NCI-H524 treated with DMSO at 0.1 percent for 48 hours (cell line): ENCODE data around the gene AFP.

Experiments
- DNase-seq: peaks from one replicate; lab custom pipeline; 2025; lab: John Stamatoyannopoulos, UW

The AFP gene

DNA sequence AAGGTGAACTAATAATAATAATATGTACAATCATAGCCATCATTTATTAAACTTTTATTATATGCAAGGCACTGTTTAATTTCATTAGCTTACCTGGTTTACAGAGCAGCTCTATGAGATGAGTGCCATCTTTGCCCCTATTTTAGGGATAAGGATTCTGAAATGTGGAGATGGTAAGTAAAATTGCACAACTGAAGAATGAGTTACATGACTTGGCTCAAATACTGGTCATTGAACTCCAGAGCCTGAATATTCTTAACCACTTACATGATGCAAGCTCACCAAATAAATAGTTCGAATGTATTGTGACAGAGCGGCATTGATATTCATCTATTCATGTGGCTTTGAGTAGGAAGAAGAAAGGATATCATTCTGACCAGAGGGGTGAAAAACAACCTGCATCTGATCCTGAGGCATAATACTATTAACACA lies 20.2 kb upstream of the AFP start:
- DNase-seq, result no peak

DNA sequence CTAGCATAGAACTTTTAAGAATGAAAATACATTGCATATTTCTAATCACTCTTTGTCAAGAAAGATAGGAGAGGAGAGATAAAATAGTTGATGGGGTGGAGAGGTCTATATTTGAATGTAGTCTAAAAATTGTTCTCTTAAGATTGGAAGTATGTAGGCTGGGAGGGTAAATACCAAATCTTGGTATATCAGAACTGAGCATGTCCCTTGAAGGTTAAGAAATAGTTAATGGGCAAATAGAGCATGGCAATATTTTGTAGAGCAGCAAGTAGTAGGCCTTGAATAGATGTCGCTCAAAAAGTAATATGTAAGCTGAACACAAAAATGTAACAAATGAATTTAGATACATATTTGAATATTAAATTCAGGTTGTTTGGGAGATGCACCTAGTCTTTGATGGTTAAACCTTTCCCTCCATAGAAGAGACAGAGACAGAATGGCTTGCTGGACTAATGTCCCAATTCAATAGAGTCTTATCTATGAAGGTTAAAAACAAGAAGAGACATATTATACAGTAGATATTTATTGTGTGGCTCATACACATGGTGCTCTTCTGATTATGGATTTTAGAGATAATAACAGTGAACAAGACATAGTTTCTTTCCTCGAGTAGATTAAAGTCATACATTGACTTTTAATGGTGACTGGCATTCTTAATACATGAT lies 19.5 kb upstream of the AFP start:
- no peak for DNase-seq

- no peak for DNase-seq
Measured at GRCh38 chr4:73417342-73417741, 18.7 kb upstream of the AFP start.

GRCh38 chr4:73417973-73418372 lies 18.0 kb upstream of the AFP start:
- no peak for DNase-seq

- DNase-seq, result no peak
Measured at GRCh38 chr4:73418677-73419076, 17.3 kb upstream of the AFP start.

GRCh38 chr4:73419106-73420038 lies 16.6 kb upstream of the AFP start:
- DNase-seq, result no peak

DNA sequence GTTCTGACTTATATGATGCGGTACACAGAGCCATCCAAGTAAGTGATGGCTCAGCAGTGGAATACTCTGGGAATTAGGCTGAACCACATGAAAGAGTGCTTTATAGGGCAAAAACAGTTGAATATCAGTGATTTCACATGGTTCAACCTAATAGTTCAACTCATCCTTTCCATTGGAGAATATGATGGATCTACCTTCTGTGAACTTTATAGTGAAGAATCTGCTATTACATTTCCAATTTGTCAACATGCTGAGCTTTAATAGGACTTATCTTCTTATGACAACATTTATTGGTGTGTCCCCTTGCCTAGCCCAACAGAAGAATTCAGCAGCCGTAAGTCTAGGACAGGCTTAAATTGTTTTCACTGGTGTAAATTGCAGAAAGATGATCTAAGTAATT lies 15.4 kb upstream of the AFP start:
- DNase-seq, result no peak

GRCh38 chr4:73421708-73422457 lies 14.1 kb upstream of the AFP start:
- no peak for DNase-seq

- no peak for DNase-seq
Measured at GRCh38 chr4:73422458-73422752, 13.6 kb upstream of the AFP start.

DNA sequence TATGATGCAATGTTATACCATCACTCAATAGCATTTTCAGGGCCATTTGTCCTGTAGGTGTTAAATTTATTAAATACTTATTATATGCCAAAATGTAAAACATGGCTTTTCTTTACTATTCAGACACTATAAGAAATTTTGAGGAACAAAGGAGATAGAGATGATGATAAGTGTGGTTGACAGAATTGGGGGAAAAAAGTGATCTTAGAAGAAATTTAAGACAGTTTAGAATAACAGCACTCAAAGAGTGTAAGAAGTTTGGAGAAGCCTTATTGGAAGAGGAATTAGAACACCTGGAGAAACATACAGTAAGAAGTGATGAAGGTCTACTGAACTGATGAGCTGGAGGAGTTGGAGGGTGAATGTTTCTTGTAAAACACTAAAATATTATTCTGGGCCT lies 12.8 kb upstream of the AFP start:
- DNase-seq, result no peak

DNA sequence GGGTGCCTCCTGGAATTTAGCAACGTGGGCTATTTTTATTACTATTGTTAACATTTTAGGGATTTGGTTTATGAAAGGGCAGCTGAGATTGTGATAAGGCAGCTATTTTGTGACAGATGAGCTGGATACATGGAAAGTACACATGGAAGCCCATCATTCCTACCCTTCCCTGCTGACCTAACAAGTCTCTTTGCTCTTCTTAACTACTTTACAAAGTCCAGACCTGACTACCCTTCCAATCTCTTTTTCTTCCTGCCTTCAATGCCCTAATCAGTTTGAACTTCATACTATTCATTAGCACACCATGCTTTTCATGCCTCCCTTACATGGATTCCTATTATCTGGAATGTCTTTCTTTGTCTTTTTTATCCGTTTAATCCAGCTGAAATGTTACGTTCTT lies 9.4 kb upstream of the AFP start:
- DNase-seq, result no peak

DNA sequence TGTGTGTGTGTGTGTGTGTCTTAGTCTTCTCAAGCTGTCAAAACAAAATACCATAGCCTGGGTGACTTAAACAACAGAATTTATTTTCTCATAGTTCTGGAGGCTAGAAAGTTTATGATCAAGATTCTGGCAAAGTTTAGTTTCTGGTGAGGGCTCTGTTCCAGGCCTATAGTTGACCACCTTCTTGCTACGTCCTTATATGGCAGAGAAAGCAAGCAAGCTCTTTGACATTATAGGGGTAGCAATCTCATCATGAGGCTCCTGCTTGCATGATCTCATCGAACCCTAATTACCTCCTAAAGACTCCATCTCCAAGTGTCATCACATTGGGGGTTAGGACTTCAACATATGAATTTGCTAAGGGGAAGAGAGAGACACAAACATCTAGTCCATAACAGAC lies 6.9 kb upstream of the AFP start:
- no peak for DNase-seq

GRCh38 chr4:73429826-73430587 lies 6.0 kb upstream of the AFP start:
- no peak for DNase-seq

GRCh38 chr4:73431813-73432168 lies 4.2 kb upstream of the AFP start:
- DNase-seq, result no peak

GRCh38 chr4:73432169-73433000 lies 3.6 kb upstream of the AFP start:
- DNase-seq, result no peak

DNA sequence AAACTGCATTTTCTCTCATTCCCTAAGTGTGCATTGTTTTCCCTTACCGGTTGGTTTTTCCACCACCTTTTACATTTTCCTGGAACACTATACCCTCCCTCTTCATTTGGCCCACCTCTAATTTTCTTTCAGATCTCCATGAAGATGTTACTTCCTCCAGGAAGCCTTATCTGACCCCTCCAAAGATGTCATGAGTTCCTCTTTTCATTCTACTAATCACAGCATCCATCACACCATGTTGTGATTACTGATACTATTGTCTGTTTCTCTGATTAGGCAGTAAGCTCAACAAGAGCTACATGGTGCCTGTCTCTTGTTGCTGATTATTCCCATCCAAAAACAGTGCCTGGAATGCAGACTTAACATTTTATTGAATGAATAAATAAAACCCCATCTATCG lies 2.9 kb upstream of the AFP start:
- no peak for DNase-seq

DNA sequence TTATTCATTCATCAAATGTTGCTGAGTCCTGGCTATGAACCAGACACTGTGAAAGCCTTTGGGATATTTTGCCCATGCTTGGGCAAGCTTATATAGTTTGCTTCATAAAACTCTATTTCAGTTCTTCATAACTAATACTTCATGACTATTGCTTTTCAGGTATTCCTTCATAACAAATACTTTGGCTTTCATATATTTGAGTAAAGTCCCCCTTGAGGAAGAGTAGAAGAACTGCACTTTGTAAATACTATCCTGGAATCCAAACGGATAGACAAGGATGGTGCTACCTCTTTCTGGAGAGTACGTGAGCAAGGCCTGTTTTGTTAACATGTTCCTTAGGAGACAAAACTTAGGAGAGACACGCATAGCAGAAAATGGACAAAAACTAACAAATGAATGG lies 1.7 kb upstream of the AFP start:
- no peak for DNase-seq

DNA sequence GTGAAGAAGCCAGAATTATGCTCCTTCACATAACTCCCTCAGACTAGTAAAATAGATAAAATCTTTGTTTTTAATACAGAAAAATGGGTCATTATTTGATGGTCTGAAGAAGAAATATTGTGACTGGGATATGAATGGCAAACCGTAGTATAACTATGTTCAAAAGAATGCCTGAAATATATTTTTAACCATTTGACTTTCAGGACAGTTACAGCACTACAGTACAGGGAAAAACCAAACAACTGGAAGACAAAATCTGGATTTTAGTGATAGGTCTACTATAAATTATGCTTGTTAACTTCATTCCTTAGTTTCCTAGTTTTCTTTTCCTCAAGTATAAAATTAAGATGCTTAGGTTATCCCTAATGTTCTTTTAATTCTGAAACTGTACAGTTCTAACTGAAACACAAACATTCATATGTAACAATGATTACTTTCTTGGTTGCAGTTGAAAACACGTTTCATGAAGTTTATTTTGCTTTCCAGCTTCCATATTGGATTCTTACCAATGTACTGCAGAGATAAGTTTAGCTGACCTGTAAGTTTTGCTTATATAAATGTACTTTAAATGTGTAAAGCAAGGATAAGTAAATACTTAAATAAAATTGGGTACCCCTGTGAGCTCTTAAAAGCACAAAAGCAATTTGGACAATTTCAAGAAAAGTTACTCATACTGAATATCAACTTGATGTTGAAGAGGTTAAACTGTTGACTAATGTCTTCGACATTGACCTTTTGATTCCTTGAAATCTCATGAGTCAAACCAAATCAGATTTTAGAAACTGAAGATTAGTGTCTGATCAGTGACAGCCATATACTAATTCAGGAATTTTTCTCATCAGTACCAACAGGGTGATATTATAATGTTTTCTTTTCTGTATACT lies 895 bp downstream of the AFP start:
- no peak for DNase-seq

GRCh38 chr4:73437558-73437956 lies 1.5 kb downstream of the AFP start:
- DNase-seq, result no peak

GRCh38 chr4:73438048-73438447 lies 2.0 kb downstream of the AFP start:
- no peak for DNase-seq
